ENCODE data around the gene C15orf39.
"Not testable (repeated sequence)": the region's sequence is repeated elsewhere in the genome, so short reads cannot be mapped to it uniquely, and the experiment has no call there.

C15orf39 gene

DNA sequence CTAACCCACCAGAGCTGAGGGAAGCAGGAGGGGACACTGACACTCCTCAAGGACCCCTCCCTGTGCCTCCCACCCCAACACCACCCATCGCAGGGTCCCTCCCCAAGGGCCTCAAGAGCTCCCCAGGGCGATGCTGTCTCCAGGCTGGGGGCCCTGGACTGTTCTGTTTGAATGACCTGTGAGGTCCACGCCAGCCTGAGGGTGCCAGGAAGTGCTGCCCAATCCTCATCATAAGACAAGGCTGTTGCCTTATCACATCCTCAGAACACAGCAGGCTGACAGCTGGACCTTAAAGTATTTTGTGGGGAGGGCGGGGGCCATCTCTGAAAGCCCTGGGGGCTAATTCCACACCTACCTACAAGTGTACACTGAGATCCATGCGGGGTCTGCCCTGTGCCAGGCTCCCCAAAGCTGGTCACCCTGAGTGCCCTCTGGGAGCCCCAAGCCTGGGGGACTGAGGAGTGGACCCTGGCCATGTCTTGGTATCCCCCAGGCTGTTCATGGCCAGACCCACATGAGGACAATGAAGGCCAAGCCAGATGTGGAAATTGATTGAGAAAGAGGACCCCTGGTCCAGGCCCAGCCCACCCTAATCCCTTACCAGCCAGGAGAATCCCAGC lies 32.6 kb downstream of the C15orf39 start:
- Histone ChIP-seq H3K27me3 (ENCODE audit: insufficient read depth, low read length) (peaks cover 33% of the 10 kb centered on the region), H3K79me2 (ENCODE audit: control insufficient read depth, insufficient read depth, low read length, unreplicated experiment) (no peaks in the 10 kb centered on the region), H3K27ac (ENCODE audit: low read depth, low read length) (no peak overlapping the region), H2AFZ (ENCODE audit: low read length, unreplicated experiment) (no peak overlapping the region), H3K36me3 (ENCODE audit: insufficient read depth, low read length) (no peaks in the 10 kb centered on the region), H3K4me1 (ENCODE audit: control insufficient read depth, insufficient read depth, low read length, unreplicated experiment) (peaks cover 7% of the 10 kb centered on the region), H3K4me3 (ENCODE audit: low read depth, low read length) (no peak overlapping the region)

DNA sequence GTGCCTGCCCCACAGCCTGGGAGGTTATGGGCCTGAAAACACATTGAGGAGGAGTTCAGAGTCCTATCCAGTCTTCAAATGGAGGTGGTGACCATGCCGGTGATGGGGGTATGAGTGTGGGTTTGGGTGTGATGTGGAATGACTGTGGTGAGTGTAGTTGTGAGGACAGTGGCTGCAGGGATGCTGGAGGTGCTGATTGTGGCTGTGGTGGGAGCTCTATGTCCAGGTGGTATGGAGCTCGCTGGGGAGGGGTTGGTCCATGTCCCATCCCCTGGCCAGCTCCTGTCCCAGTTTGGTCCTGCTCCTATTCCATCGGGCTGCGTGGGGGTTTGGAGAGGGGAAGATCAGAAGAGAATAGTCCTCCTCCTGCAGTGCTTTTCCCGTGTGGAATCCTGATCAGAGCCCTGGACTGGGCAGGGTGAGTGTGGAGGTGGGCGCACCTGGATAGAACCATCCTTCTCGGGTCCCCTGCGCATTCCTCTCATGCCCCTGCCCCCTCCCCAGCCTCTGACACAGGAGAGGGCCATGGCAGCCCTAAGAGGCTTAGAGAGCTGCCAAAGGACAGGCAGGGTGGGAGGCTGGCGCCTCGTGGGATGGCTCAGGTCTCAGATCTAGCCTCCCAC lies 33.5 kb downstream of the C15orf39 start:
- Histone ChIP-seq H2AFZ (ENCODE audit: low read length, unreplicated experiment) (no peak overlapping the region), H3K27me3 (ENCODE audit: insufficient read depth, low read length) (peaks cover 38% of the 10 kb centered on the region), H3K27ac (ENCODE audit: low read depth, low read length) (no peak overlapping the region), H3K4me1 (ENCODE audit: control insufficient read depth, insufficient read depth, low read length, unreplicated experiment) (no peaks in the 10 kb centered on the region), H3K36me3 (ENCODE audit: insufficient read depth, low read length) (no peaks in the 10 kb centered on the region), H3K4me3 (ENCODE audit: low read depth, low read length) (no peak overlapping the region), H3K79me2 (ENCODE audit: control insufficient read depth, insufficient read depth, low read length, unreplicated experiment) (no peaks in the 10 kb centered on the region)

DNA sequence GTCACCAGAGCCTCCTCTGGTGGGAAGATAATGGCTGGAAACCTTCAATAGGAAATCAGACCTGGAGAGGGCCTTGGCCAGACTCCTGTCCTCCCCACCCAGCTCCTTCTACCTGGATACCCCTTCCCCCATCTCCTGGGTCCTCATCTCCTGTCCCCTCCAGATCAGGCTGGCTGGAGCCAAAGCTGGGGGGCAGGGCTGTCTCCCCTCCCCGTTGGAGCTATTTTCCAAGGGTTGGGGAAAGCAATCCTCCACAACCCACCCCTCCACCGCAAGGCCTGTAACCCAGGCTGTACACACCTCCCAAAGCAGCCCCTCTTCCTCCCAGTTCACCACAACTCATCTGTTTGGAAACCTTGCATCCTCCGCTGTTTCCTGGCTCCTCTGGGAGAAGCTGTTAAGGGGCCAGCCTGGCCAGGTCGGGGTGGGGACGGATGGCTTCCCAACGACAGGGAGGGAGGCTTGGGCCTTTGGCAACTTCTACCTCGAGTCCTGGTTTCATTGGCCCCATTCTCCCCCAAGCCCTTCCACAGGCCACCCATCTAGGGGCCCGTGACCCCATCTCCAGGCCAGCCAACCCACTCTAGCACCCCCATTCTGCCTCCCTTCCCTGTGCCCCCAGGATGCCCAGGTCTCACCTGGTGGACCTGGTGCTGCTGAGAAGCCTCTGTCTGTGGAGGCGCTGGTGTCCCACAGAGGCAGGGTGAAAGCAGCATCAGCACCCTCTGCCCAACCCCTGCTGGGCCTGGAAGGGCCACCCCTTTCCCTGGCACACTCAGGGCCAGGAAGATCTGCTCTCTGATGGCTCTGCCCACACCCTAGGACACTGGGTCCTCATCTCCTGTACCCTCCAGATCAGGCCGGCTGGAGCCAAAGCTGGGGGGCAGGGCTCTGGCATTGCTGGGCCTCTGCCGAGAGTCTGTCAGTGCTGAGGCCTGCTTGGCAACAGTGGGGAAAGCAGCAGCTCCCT lies 34.4 kb downstream of the C15orf39 start:
- Histone ChIP-seq H3K36me3 (ENCODE audit: insufficient read depth, low read length) (no peaks in the 10 kb centered on the region), H2AFZ (ENCODE audit: low read length, unreplicated experiment) (no peak overlapping the region), H3K27me3 (ENCODE audit: insufficient read depth, low read length) (peaks cover 44% of the 10 kb centered on the region), H3K4me1 (ENCODE audit: control insufficient read depth, insufficient read depth, low read length, unreplicated experiment) (no peaks in the 10 kb centered on the region), H3K4me3 (ENCODE audit: low read depth, low read length) (no peak overlapping the region), H3K27ac (ENCODE audit: low read depth, low read length) (no peak overlapping the region), H3K79me2 (ENCODE audit: control insufficient read depth, insufficient read depth, low read length, unreplicated experiment) (no peaks in the 10 kb centered on the region)

DNA sequence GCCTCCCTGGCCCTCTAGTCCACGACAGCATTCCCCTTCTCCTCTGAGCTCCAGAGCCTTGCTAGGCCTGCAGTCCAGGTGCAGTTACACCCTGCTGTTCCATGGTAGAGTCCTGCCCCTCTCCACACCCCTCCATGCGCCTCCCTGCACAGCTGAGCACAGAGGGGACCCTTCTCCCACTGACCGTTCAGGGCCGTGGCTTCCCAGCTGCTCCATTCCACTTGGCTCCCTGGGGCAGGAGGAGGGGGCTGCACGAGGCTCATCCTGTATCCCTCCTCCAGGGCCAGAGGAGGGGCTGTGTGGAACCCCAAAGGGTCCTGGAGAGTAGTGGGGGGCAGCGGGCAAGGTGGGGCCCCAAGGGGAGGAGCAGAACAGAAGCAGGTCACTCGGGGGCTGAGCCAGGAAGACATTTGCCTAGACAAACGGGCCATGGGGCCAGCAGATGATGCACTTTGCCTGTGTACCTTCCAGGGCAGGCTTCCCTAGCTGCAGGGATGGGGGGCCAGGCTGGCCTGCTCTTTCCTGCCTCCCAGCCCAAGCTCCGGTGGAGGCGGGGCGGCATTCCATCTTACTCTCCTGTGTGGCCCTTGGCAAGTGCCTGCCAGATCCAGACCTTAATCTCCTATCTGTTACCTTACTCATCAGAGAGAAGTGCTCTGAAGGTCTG lies 35.8 kb downstream of the C15orf39 start:
- Histone ChIP-seq H3K27ac (ENCODE audit: low read depth, low read length) (no peak overlapping the region), H3K4me3 (ENCODE audit: low read depth, low read length) (no peak overlapping the region), H3K4me1 (ENCODE audit: control insufficient read depth, insufficient read depth, low read length, unreplicated experiment) (no peaks in the 10 kb centered on the region), H3K36me3 (ENCODE audit: insufficient read depth, low read length) (no peaks in the 10 kb centered on the region), H3K27me3 (ENCODE audit: insufficient read depth, low read length) (peaks cover 38% of the 10 kb centered on the region), H3K79me2 (ENCODE audit: control insufficient read depth, insufficient read depth, low read length, unreplicated experiment) (no peaks in the 10 kb centered on the region), H2AFZ (ENCODE audit: low read length, unreplicated experiment) (no peak overlapping the region)

DNA sequence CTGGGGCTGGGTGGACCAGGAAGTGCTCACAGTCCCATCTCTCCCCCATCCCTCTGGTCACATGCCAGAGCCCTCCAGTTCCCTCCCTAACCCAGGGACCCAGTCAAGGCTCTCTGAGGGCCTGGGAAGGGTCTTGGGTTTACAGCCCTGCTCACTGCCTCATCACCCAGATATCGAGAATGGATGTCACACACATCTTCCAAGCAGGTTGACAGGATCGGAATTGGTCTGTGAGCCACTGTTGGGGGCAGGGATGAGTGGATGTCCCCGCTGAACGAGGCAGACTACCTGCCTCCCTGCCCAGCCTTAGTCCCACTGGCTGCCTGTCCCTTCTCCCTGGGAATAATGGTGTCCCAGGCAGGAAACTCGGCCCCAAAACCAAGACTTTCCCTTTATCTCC lies 36.5 kb downstream of the C15orf39 start:
- no peak overlapping the region for H3K4me3 ChIP-seq (ENCODE audit: low read depth, low read length)
- no peaks in the 10 kb centered on the region for H3K79me2 ChIP-seq (ENCODE audit: control insufficient read depth, insufficient read depth, low read length, unreplicated experiment)
- no peaks in the 10 kb centered on the region for H3K4me1 ChIP-seq (ENCODE audit: control insufficient read depth, insufficient read depth, low read length, unreplicated experiment)
- H3K27me3 ChIP-seq (ENCODE audit: insufficient read depth, low read length), result peaks cover 31% of the 10 kb centered on the region
- no peak overlapping the region for H3K27ac ChIP-seq (ENCODE audit: low read depth, low read length)
- no peaks in the 10 kb centered on the region for H3K36me3 ChIP-seq (ENCODE audit: insufficient read depth, low read length)
- no peak overlapping the region for H2AFZ ChIP-seq (ENCODE audit: low read length, unreplicated experiment)

DNA sequence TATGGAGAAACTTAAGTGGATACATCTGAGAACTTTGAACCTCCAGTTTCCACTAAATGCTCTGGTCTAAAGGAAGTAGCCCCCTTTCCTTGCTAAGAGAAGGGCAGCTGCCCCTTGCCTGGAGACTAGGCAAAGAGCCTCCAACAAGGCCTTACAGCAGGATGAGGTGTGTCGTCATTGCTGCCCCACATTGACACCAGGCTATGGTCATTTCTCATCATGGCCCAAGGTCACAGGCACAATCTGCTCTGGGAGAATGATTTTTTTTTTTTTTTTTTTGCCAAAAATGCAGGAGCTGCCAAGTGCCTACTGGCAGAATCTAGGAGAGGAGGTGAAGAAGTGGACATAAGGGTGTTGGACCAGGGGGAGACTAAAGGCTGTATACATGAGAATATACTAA lies 44.1 kb downstream of the C15orf39 start:
- not testable (repeated sequence) for H2AFZ ChIP-seq (ENCODE audit: low read length, unreplicated experiment); H3K36me3 ChIP-seq (ENCODE audit: insufficient read depth, low read length); H3K4me3 ChIP-seq (ENCODE audit: low read depth, low read length); H3K79me2 ChIP-seq (ENCODE audit: control insufficient read depth, insufficient read depth, low read length, unreplicated experiment); H3K4me1 ChIP-seq (ENCODE audit: control insufficient read depth, insufficient read depth, low read length, unreplicated experiment); H3K27ac ChIP-seq (ENCODE audit: low read depth, low read length)
- peaks cover 35% of the 10 kb centered on the region for H3K27me3 ChIP-seq (ENCODE audit: insufficient read depth, low read length)

DNA sequence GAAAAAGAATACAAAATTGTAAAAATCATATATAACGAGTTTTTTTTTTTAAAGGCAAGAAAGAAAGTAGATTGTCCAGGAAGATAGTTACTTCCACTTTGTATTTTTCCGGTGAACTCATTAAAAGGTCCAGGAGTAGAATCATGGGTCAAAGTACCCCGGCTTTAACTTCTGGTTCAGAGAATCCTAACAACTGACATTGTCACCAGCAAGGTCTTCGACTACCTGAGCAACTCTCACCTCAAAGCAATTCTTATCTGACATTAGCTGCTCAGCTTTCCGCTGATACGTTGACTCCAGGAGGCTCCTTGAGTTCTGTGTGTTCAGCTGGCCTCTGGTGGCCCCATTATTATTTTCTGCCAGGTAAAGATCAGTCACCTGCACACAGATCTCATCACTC lies 47.3 kb downstream of the C15orf39 start:
- not testable (repeated sequence) for H3K79me2 ChIP-seq (ENCODE audit: control insufficient read depth, insufficient read depth, low read length, unreplicated experiment); H3K4me1 ChIP-seq (ENCODE audit: control insufficient read depth, insufficient read depth, low read length, unreplicated experiment); H3K4me3 ChIP-seq (ENCODE audit: low read depth, low read length); H3K36me3 ChIP-seq (ENCODE audit: insufficient read depth, low read length); H3K27ac ChIP-seq (ENCODE audit: low read depth, low read length); H2AFZ ChIP-seq (ENCODE audit: low read length, unreplicated experiment)
- H3K27me3 ChIP-seq (ENCODE audit: insufficient read depth, low read length), result peaks cover 44% of the 10 kb centered on the region

DNA sequence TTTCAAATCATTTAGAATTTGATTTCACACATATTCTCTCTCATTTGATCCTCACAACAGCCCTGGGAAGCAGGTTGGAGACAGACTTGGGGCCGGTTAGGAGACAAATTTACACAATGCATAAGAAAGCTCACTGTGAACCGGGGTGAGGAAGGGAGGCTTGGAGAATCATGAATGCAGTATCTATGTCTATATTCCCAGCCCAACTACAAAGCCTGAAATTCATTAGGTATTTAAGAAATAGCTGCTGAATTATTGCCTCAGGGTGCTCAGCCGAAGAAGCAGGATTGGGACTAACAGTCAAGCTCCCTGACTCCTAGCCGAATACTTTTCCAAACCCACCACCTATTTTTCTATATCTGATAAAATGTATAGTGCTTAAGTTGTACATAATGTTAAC lies 48.0 kb downstream of the C15orf39 start:
- Histone ChIP-seq H3K4me3 (ENCODE audit: low read depth, low read length) (no peak overlapping the region), H3K27me3 (ENCODE audit: insufficient read depth, low read length) (peaks cover 44% of the 10 kb centered on the region), H3K27ac (ENCODE audit: low read depth, low read length) (no peak overlapping the region), H2AFZ (ENCODE audit: low read length, unreplicated experiment) (no peak overlapping the region), H3K4me1 (ENCODE audit: control insufficient read depth, insufficient read depth, low read length, unreplicated experiment) (no peaks in the 10 kb centered on the region), H3K36me3 (ENCODE audit: insufficient read depth, low read length) (no peaks in the 10 kb centered on the region), H3K79me2 (ENCODE audit: control insufficient read depth, insufficient read depth, low read length, unreplicated experiment) (no peaks in the 10 kb centered on the region)

DNA sequence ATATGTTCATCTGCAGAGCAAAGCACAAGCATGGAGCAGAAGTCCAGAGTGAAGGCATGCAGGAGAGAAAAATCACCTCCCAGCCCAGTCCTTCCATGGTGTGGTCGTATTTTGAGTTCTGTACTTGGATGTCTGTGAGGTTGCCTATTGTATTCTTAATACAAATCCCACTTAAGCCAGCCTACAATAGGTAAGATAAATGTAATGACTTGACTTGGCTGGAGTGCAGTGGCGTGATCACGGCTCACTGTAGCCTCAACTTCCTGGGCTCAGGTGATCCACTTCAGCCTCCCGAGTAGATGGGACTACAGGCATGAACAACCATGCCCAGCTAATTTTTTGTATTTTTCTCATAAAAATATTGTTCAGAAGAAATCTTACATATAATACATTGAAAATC lies 49.7 kb downstream of the C15orf39 start:
- H3K27me3 ChIP-seq (ENCODE audit: insufficient read depth, low read length), result peaks cover 44% of the 10 kb centered on the region
- not testable (repeated sequence) for H3K36me3 ChIP-seq (ENCODE audit: insufficient read depth, low read length); H3K4me3 ChIP-seq (ENCODE audit: low read depth, low read length); H3K79me2 ChIP-seq (ENCODE audit: control insufficient read depth, insufficient read depth, low read length, unreplicated experiment); H3K4me1 ChIP-seq (ENCODE audit: control insufficient read depth, insufficient read depth, low read length, unreplicated experiment); H3K27ac ChIP-seq (ENCODE audit: low read depth, low read length); H2AFZ ChIP-seq (ENCODE audit: low read length, unreplicated experiment)

DNA sequence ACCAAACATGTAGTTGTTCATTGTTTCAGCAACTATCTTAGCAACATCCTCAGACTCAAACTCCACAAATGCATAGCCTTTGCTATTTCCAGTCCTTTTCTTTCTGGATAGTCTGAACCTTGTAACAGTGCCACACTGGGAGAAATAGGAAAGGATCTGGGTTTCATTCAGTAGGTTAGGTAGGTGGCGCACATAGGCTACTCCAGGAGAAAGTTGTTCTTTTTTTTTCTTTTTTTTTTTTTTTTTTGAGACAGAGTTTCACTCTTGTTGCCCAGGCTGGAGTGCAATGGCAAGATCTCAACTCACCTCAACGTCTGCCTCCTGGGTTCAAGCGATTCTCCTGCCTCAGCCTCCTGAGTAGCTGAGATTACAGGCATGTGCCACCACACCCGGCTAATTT lies 50.6 kb downstream of the C15orf39 start:
- H3K36me3 ChIP-seq (ENCODE audit: insufficient read depth, low read length); H3K4me3 ChIP-seq (ENCODE audit: low read depth, low read length); H3K4me1 ChIP-seq (ENCODE audit: control insufficient read depth, insufficient read depth, low read length, unreplicated experiment); H3K79me2 ChIP-seq (ENCODE audit: control insufficient read depth, insufficient read depth, low read length, unreplicated experiment); H3K27ac ChIP-seq (ENCODE audit: low read depth, low read length); H2AFZ ChIP-seq (ENCODE audit: low read length, unreplicated experiment): not testable (repeated sequence)
- H3K27me3 ChIP-seq (ENCODE audit: insufficient read depth, low read length), result peaks cover 42% of the 10 kb centered on the region

All from ACC112 (cell line).